Measurements from ENCODE around the gene PPP1R3A.

GRCh38 chr7:113891031-113891350 lies 27.8 kb downstream of the PPP1R3A start:
- TF ChIP-seq POLR2AphosphoS5 (IDR thresholded peaks at IDR 0.05; ENCODE audit: low read depth, low read length) = no peak
- no peak for TF ChIP-seq TBP (IDR thresholded peaks at IDR 0.05; ENCODE audit: low read depth, low read length)
- no peak for TF ChIP-seq POLR2A (IDR thresholded peaks at IDR 0.05; ENCODE audit: control extremely low read depth in 1 of 2, low read depth in 2 of 2, low read length in 2 of 2)
- TF ChIP-seq CTCF (IDR thresholded peaks at IDR 0.05; ENCODE audit: control extremely low read depth in 1 of 3, insufficient read depth in 1 of 3, low read depth in 1 of 3, low read length in 3 of 3) = no peak
- no peak for TF ChIP-seq ATF2 (IDR thresholded peaks at IDR 0.05; ENCODE audit: low read length)
- TF ChIP-seq NANOG (IDR thresholded peaks at IDR 0.05; ENCODE audit: insufficient read depth, low read depth, low read length, poor library complexity, severe bottlenecking) = no peak
- TF ChIP-seq YY1 (IDR thresholded peaks at IDR 0.05; ENCODE audit: low read depth, low read length) = no peak
- no peak for TF ChIP-seq FOSL1 (IDR thresholded peaks at IDR 0.05; ENCODE audit: insufficient read depth, low read depth, low read length)
- no peak for TF ChIP-seq RAD21 (IDR thresholded peaks at IDR 0.05 in 1 of 2, conservative IDR thresholded peaks at IDR 0.05 in 1 of 2; ENCODE audit: low read depth in 2 of 2, low read length in 2 of 2)
- no peak for TF ChIP-seq ZNF274 (IDR thresholded peaks at IDR 0.05; ENCODE audit: borderline replicate concordance, extremely low read depth, low read length)
- no peak for TF ChIP-seq KDM1A (IDR thresholded peaks at IDR 0.05; ENCODE audit: borderline replicate concordance, low read length)
- no peak for TF ChIP-seq JUND (IDR thresholded peaks at IDR 0.05; ENCODE audit: low read length)
